ENCODE results near the gene PSMB7.

DNA sequence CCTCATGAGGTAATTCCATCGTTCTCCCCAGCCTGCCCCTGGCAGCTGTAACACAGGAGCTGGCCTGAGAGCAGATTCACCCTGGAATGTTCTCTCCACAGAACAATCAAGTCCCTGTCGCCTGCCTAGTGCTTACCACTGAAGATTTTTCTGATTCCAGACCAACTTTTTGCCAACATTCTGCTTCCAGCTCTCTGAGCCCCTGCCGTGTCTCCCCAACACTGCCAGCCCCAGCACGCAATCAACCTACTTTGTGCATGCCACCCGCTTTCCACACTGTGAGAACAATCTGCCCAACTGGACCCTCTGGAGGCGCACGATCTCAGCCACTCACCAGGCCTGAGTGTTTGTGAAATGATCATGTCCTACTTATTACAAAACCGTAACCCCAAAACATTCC is 62.6 kb downstream of the PSMB7 start:
- TF ChIP-seq POLR2AphosphoS5 (IDR thresholded peaks at IDR 0.05): no peak
- TF ChIP-seq CTCF (IDR thresholded peaks at IDR 0.05): no peak
- no peak for TF ChIP-seq POLR2A (IDR thresholded peaks at IDR 0.05)
